HepG2 (cell line): Measurements from ENCODE around the gene DDIT4. TPM values are rescaled to one million over a fixed set of nuclear protein-coding genes. Genes with fewer than 3 reads are reported as not detected.

ENCODE experiments used
- ATAC-seq: fragments of 200-7000 bp; cut with Tn5 transposase; 3 replicates; pipeline ENCODE4 v1.9.1; 2020; ENCODE audit warnings: mild to moderate bottlenecking, moderate library complexity
- BruUV-seq: library from RNA; stranded (reverse); fragments of 400-500 nt; replicated peaks from 2 replicates; lab custom pipeline; 2021; lab: Mats Ljungman, UMichigan
- CTCF ChIA-PET: fragments of 300-600 bp; formaldehyde crosslinking; extraction: SDS; loops from one replicate; lab custom pipeline; 2021; ENCODE audit warnings: low total read pairs, inconsistent platforms, low intra/inter-chr PET ratio; lab: Yijun Ruan, JAX
- POLR2A ChIA-PET: fragments of 350-600 bp; sonication (Branson Sonifier 250); formaldehyde crosslinking; loops from one replicate; lab custom pipeline; 2020; ENCODE audit warnings: antibody characterized with exemption, inconsistent platforms; lab: Yijun Ruan, JAX
- DNase-seq: peaks from one replicate; pipeline ENCODE4 v3.0.0-alpha.2; 2015; ENCODE audit warnings: low spot score
- FAIRE-seq: peaks from 3 replicates; lab custom pipeline; 2011; peaks lifted over from hg19 to GRCh38; lab: Jason Lieb, UNC
- H2AFZ ChIP-seq: one replicate; pipeline ENCODE4 v1.6.1; 2011; ENCODE audit warnings: low read length, inconsistent platforms
- H3K27ac ChIP-seq: fragments of 300-600 bp; 3 replicates; pipeline ENCODE4 v1.8.0; 2011; ENCODE audit warnings: mixed run types, mild to moderate bottlenecking, mixed read lengths, low read length, inconsistent platforms; ENCODE audit not compliant: insufficient read depth; ENCODE audit errors: extremely low read length
- H3K27me3 ChIP-seq, 2 experiments: fragments of 200-600 bp in 1 of 2; 2 replicates in 1 of 2; 3 replicates in 1 of 2; pipeline versions ENCODE4 v1.6.0 to v1.8.0; 2011; ENCODE audit warnings: low read length in 2 of 2, mild to moderate bottlenecking in 2 of 2, moderate library complexity in 2 of 2, inconsistent platforms in 1 of 2; ENCODE audit not compliant: insufficient read depth in 2 of 2, control insufficient read depth in 1 of 2
- H3K36me3 ChIP-seq, 2 experiments: fragments of 200-600 bp in 1 of 2; replicated peaks in 1 of 2; 2 replicates in 1 of 2; 3 replicates in 1 of 2; pipeline versions ENCODE4 v1.5.1 to v1.8.0; 2011; ENCODE audit warnings: low read length in 2 of 2, inconsistent platforms in 1 of 2; ENCODE audit not compliant: insufficient read depth in 2 of 2, control insufficient read depth in 1 of 2
- H3K4me1 ChIP-seq: 2 replicates; pipeline ENCODE4 v1.5.1; 2012; ENCODE audit warnings: low read length, inconsistent platforms; ENCODE audit not compliant: insufficient read depth
- H3K4me2 ChIP-seq: 2 replicates; pipeline ENCODE4 v1.6.0; 2011; ENCODE audit warnings: low read depth, low read length, inconsistent platforms
- H3K4me3 ChIP-seq, 3 experiments: fragments of 200-600 bp in 1 of 3; sonication (generic), shearing (Covaris generic) in 1 of 3; replicated peaks in 1 of 3; 2 replicates each; pipeline ENCODE4 v1.5.1; 2011 to 2016; ENCODE audit warnings: low read length in 3 of 3, inconsistent platforms in 2 of 3, low read depth in 2 of 3, mild to moderate bottlenecking in 2 of 3, control low read depth in 1 of 3, mixed read lengths in 1 of 3; ENCODE audit not compliant: insufficient read depth in 1 of 3
- H3K79me2 ChIP-seq: one replicate; pipeline ENCODE4 v1.6.1; 2011; ENCODE audit warnings: low read length, inconsistent platforms; ENCODE audit not compliant: insufficient read depth
- H3K9ac ChIP-seq: 2 replicates; pipeline ENCODE4 v1.6.0; 2011; ENCODE audit warnings: mild to moderate bottlenecking, low read depth, low read length, inconsistent platforms; ENCODE audit not compliant: insufficient read depth
- H3K9me3 ChIP-seq: 2 replicates; pipeline ENCODE4 v1.5.1; 2012; ENCODE audit warnings: mild to moderate bottlenecking, low read length
- H4K20me1 ChIP-seq: 2 replicates; pipeline ENCODE4 v1.6.0; 2011; ENCODE audit warnings: inconsistent platforms, mild to moderate bottlenecking, low read length, moderate library complexity; ENCODE audit not compliant: insufficient read depth
- BCL6 ChIP-seq: IDR thresholded peaks from 2 replicates; pipeline ENCODE4 v1.6.1; 2016; ENCODE audit warnings: missing genetic modification reagents, missing compliant biosample characterization
- SIN3A ChIP-seq: IDR thresholded peaks from 2 replicates; pipeline ENCODE4 v1.6.1; 2011; ENCODE audit warnings: low read depth, mild to moderate bottlenecking, control low read depth, low read length, borderline replicate concordance
- ZBTB26 ChIP-seq: IDR thresholded peaks from 2 replicates; pipeline ENCODE4 v1.6.1; 2016; ENCODE audit warnings: missing compliant biosample characterization, missing genetic modification reagents, borderline replicate concordance
- ZFP82 ChIP-seq: sonication (generic); formaldehyde crosslinking; IDR thresholded peaks from 2 replicates; pipeline ENCODE4 v1.5.1; 2020; ENCODE audit warnings: mild to moderate bottlenecking, missing genetic modification reagents, borderline replicate concordance
- ZNF10 ChIP-seq: sonication (generic); formaldehyde crosslinking; IDR thresholded peaks from 2 replicates; pipeline ENCODE4 v1.4.0; 2020; ENCODE audit warnings: mild to moderate bottlenecking, low read depth, missing genetic modification reagents, borderline replicate concordance
- ZNF496 ChIP-seq: sonication (generic); formaldehyde crosslinking; IDR thresholded peaks from 2 replicates; pipeline ENCODE4 v1.8.1; 2023; ENCODE audit warnings: mild to moderate bottlenecking, moderate library complexity, missing genetic modification reagents; ENCODE audit not compliant: insufficient replicate concordance
- ZNF615 ChIP-seq: sonication (generic); formaldehyde crosslinking; IDR thresholded peaks from 2 replicates; pipeline ENCODE4 v1.5.0; 2020; ENCODE audit warnings: mild to moderate bottlenecking, missing genetic modification reagents, borderline replicate concordance
- WGBS: methylation state at CpG from one replicate; pipeline ENCODE4 v1.1.6; 2017; ENCODE audit warnings: low lambda C conversion rate; 5-methylcytosine and 5-hydroxymethylcytosine counted together
- in situ Hi-C: cut with HindIII; loops from 2 replicates; pipeline ENCODE4 v1.10.0; 2017; ENCODE audit warnings: low pct_unique_long_range_greater_than_20kb; ENCODE audit not compliant: extremely low pct_ligation_motif_present
- intact Hi-C: fragments of 100-400 bp; cut with micrococcal nuclease; formaldehyde crosslinking; loops from one replicate; pipeline ENCODE4 v1.10.0; 2022; ENCODE audit not compliant: unreplicated experiment
- polyA plus RNA-seq, 8 experiments: library from polyadenylated mRNA; depleted of rRNA in 3 of 8; stranded (reverse) in 7 of 8; unstranded in 1 of 8; fragments of >200 nt; fragmentation: Illumina TruSeq in 4 of 8; extraction: Trizol in 4 of 8; gene quantifications; 2 replicates each; pipeline versions ENCODE4 v1.2.1 to v1.2.3, GENCODE V29; 2011 to 2016; ENCODE audit warnings: low read depth in 4 of 8, missing spikeins in 1 of 8, mixed read lengths in 1 of 8; ENCODE audit not compliant: insufficient read depth in 1 of 8
- total RNA-seq, 5 experiments: library from RNA; depleted of rRNA; stranded (reverse); fragments of >200 nt; fragmentation: Illumina TruSeq; extraction: Trizol; gene quantifications; 2 replicates each; pipeline ENCODE4 v1.2.3, GENCODE V29; 2016; ENCODE audit warnings: low read depth in 1 of 5
- TF ChIP-seq, protein P1 (sequence below): IDR thresholded peaks from 2 replicates; pipeline ENCODE4 v1.6.1; 2016; ENCODE audit warnings: missing compliant biosample characterization, missing genetic modification reagents, borderline replicate concordance
- TF ChIP-seq, protein P2 (sequence below): sonication (generic); formaldehyde crosslinking; IDR thresholded peaks from 2 replicates; pipeline ENCODE4 v1.8.1; 2023; ENCODE audit warnings: mild to moderate bottlenecking, moderate library complexity, missing genetic modification reagents
- TF ChIP-seq, protein P3 (sequence below): sonication (generic); formaldehyde crosslinking; IDR thresholded peaks from 2 replicates; pipeline ENCODE4 v1.4.0; 2020; ENCODE audit warnings: mild to moderate bottlenecking, missing genetic modification reagents
- TF ChIP-seq, protein P4 (sequence below): IDR thresholded peaks from 2 replicates; pipeline ENCODE4 v1.6.1; 2016; ENCODE audit warnings: mild to moderate bottlenecking

Gene DDIT4
- total and polyA plus RNA-seq, 2 of the 13 experiments (the other 11 are each of a cell fraction or from before 2014, with no cell fraction given): 35.6 to 40.7 TPM

DNA sequence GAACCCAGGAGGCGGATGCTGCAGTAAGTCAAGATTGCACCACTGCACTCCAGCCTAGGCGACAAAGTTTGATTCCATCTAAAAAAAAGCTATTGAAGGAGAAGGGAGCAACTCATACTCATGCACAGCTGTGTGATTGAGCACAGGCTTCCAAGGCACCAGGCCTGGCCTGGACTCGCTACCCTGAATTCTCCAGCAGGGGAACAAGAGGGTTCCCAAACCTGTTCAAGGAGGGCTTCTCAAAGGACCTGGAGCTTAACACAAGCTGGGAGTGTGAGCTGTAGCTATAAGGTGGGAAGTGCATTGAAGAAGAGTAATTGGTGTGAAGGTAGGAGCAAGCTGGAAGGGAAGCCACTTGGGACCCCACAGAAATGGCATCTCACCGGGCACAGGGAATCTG, 15.1 kb upstream of the DDIT4 start:
- FAIRE-seq (no peak), ATAC-seq (no peak), DNase-seq (no peak)
- no peaks in the 10 kb centered on the region for H3K27me3 ChIP-seq
- ChIA-PET CTCF (no interaction called here), POLR2A (interaction anchor here (3.1 to 5.8 kb wide), 2 partner anchors 15 to 63 kb away, joined by 53 to 155 read pairs; partner anchors contain the start of gene DDIT4)
- no TSS peak for BruUV-seq
- no peaks in the 10 kb centered on the region for H3K36me3 ChIP-seq
- H2AFZ ChIP-seq: no peak overlapping the region
- peaks cover 89% of the 10 kb centered on the region for H3K4me1 ChIP-seq
- H3K4me3 ChIP-seq: no peak overlapping the region
- WGBS: 94% methylated on average over 4 of the region's 4 CpGs
- in situ Hi-C loops: no loop called here
- H3K4me2 ChIP-seq: no peak overlapping the region
- H3K79me2 ChIP-seq: no peaks in the 10 kb centered on the region
- no peaks in the 10 kb centered on the region for H3K9me3 ChIP-seq
- no peaks in the 10 kb centered on the region for H4K20me1 ChIP-seq
- intact Hi-C loops: no loop called here
- no peak overlapping the region for H3K9ac ChIP-seq
- H3K27ac ChIP-seq: no peak overlapping the region
- TF ChIP-seq ZNF10 (no peak), ZBTB26 (CRISPR knock-in tag) (no peak), ZFP82 (no peak), BCL6 (CRISPR knock-in tag) (no peak), ZNF496 (CRISPR knock-in tag) (no peak), SIN3A (no peak), ZNF615 (no peak)
- TF ChIP-seq, protein P1, sequence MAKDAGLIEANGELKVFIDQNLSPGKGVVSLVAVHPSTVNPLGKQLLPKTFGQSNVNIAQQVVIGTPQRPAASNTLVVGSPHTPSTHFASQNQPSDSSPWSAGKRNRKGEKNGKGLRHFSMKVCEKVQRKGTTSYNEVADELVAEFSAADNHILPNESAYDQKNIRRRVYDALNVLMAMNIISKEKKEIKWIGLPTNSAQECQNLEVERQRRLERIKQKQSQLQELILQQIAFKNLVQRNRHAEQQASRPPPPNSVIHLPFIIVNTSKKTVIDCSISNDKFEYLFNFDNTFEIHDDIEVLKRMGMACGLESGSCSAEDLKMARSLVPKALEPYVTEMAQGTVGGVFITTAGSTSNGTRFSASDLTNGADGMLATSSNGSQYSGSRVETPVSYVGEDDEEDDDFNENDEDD (CRISPR knock-in tag): no peak
- TF ChIP-seq, protein P2, sequence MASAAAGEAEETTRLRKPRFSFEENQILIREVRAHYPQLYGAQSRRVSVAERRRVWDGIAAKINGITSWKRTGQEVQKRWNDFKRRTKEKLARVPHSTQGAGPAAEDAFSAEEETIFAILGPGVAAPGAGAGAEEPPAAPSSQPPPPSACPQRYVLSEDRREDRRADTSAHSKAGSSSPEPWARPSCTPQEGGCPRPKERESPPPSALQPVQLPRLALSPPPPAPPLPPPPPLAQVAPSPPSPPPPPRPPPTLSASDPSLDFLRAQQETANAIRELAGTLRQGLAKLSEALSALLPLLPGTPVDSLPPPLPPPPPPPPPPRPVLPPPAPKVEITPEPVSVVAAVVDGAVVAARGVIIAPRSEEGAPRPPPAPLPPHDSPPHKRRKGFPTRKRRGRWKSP (CRISPR knock-in tag): no peak
- TF ChIP-seq, protein P3, sequence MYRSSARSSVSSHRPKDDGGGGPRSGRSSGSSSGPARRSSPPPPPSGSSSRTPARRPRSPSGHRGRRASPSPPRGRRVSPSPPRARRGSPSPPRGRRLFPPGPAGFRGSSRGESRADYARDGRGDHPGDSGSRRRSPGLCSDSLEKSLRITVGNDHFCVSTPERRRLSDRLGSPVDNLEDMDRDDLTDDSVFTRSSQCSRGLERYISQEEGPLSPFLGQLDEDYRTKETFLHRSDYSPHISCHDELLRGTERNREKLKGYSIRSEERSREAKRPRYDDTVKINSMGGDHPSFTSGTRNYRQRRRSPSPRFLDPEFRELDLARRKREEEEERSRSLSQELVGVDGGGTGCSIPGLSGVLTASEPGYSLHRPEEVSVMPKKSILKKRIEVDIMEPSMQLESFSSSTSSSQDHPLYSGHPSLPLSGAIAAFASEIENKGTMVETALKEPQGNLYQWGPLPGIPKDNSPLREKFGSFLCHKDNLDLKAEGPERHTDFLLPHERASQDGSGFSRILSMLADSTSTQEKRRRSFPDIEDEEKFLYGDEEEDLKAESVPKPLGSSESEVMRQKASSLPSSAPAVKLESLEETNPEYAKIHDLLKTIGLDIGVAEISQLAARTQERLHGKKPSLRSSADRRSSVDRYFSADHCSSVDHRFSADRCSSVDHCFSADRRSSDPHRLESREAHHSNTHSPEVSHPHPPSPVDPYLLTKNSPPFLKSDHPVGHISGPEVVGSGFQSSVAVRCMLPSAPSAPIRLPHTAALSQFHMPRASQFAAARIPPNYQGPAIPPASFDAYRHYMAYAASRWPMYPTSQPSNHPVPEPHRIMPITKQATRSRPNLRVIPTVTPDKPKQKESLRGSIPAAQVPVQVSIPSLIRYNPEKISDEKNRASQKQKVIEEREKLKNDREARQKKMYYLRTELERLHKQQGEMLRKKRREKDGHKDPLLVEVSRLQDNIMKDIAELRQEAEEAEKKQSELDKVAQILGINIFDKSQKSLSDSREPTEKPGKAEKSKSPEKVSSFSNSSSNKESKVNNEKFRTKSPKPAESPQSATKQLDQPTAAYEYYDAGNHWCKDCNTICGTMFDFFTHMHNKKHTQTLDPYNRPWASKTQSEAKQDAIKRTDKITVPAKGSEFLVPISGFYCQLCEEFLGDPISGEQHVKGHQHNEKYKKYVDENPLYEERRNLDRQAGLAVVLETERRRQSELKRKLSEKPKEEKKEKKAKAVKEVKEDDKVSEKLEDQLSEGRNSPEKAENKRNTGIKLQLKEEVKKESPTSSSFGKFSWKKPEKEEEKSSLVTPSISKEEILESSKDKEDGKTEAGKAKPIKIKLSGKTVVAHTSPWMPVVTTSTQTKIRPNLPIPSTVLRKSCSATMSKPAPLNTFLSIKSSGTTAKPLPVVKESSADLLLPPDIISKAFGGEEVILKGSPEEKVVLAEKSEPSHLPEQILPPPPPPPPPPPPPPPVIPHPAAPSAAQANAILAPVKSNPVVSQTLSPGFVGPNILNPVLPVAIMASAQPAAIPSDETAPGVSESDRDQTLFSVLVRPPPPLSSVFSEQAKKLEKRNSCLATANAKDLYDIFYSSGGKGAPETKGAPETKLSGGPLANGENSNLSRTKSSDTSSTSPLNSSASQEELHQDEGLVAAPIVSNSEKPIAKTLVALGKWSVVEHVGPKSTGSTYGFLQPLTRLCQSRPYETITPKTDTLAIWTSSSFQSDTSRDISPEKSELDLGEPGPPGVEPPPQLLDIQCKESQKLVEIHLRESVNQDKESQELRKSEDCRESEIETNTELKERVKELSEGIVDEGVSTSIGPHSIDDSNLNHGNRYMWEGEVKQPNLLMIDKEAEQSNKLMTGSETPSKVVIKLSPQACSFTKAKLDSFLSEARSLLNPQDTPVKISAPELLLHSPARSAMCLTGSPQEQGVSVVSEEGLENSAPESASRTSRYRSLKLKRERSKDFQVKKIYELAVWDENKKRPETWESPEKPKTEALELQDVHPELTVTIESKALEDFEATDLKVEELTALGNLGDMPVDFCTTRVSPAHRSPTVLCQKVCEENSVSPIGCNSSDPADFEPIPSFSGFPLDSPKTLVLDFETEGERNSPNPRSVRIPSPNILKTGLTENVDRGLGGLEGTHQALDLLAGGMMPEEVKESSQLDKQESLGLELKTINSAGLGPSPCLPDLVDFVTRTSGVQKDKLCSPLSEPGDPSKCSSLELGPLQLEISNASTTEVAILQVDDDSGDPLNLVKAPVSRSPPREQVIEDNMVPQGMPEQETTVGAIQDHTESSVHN (CRISPR knock-in tag): no peak
- TF ChIP-seq, protein P4, sequence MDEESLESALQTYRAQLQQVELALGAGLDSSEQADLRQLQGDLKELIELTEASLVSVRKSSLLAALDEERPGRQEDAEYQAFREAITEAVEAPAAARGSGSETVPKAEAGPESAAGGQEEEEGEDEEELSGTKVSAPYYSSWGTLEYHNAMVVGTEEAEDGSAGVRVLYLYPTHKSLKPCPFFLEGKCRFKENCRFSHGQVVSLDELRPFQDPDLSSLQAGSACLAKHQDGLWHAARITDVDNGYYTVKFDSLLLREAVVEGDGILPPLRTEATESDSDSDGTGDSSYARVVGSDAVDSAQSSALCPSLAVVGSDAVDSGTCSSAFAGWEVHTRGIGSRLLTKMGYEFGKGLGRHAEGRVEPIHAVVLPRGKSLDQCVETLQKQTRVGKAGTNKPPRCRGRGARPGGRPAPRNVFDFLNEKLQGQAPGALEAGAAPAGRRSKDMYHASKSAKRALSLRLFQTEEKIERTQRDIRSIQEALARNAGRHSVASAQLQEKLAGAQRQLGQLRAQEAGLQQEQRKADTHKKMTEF (CRISPR knock-in tag): no peak
